ENCODE data around the gene PDCD2L.
A peak's percentile ranks its signal among the peaks of the same experiment; 100 is the strongest.

Gene PDCD2L

DNA sequence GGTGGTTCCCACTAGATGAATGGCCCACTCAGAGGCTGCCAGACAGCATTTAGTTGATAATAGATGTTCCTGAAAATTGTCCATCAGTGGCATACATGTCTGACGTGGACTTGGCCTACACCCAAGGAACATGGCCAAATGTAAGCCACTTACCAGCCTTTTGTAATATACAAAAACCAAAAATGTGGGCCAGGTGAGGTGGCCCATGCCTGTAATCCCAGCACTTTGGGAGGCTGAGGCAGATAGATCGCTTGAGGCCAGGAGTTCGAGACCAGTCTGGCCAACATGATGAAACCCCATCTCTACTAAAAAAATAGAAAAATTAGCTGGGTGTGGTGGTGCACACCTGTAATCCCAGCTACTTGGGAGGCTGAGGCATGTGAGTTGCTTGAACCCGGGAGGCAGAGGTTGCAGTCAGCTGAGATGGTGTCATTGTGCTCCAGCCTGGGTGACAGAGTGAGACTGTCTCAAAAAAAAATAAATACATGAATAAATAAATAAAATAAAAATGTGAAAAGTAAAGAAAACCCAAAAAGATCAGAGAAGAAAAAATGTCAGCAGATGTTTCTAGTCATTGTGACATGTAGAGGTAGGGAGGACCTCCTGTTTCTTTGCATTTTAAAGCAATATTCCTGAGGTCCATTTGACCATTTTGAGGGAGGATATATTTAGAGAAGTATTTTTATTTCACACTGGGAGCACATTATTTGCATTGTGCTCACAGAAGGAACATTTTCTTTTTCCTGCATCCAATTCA is 70.2 kb downstream of the PDCD2L start:
- DNase-seq: no peak

DNA sequence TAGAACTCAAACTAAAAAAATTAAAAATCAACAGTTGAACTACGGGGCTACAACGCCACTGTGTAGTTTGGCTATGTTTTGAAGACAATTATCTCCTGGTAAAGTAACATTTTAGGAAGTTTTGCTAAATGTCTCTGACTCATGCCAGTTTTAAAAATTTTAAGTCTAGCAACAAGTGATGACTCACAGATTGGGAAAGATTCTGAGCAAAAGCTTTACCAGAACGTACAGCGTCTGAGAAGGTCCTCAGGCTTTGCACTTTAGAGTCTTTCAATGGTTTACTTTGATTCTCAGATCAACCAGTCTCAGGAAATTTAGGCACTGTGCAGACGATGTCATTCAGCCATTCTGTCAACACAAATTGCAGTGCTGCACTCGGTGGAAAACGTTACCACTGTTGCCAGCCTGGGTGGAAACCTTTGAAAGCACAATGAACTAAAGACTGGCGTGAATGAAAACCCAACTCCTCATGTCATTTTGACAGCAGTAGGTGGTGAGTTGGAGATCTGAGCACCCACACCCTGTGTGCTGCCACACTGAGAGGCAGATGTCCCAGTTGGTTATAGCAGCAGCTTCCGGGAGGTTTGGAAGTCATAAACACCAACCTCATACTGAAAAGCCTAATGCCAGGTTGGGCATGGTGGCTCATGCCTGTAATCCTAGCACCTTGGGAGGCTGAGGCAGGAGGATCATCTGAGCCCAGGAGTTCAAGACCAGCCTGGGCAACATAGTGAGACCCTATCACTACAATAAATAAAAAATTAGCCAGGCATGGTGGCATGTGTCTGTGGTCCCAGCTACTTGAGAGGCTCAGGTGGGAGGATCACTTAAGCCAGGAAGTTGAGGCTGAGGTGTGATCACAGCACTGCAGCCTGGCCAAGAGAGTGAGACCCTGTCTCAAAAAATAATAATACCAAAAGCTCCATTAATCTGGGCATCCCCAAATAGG is 71.1 kb downstream of the PDCD2L start:
- DNase-seq: peak; percentile 84
